D721Med (cell line): ENCODE results near the gene LETM1.
"Not testable (repeated sequence)": the region's sequence is repeated elsewhere in the genome, so short reads cannot be mapped to it uniquely, and the experiment has no call there.

Experiments used
- DNase-seq: peaks from one replicate; pipeline ENCODE4 v3.0.0; 2011; ENCODE audit warnings: low spot score; ENCODE audit not compliant: insufficient read length
- FAIRE-seq: peaks from 2 replicates; lab custom pipeline; 2011; peaks lifted over from hg19 to GRCh38; lab: Jason Lieb, UNC
- CTCF ChIP-seq: IDR thresholded peaks from 2 replicates; pipeline ENCODE4 v1.5.1; 2012; ENCODE audit warnings: mild to moderate bottlenecking, control low read depth; ENCODE audit not compliant: insufficient read depth; ENCODE audit errors: missing control alignments

The LETM1 gene

GRCh38 chr4:1852904-1853623 lies 2.9 kb downstream of the LETM1 start:
- no peak for TF ChIP-seq CTCF
- no peak for FAIRE-seq
- DNase-seq = no peak

GRCh38 chr4:1851575-1852410 lies 4.2 kb downstream of the LETM1 start:
- no peak for FAIRE-seq
- no peak for DNase-seq
- TF ChIP-seq CTCF = no peak

- FAIRE-seq = no peak
These were observed 4.8 kb downstream of the LETM1 start for GRCh38 chr4:1851160-1851559.

GRCh38 chr4:1850276-1850675 lies 5.7 kb downstream of the LETM1 start:
- no peak for TF ChIP-seq CTCF
- DNase-seq (no peak), FAIRE-seq (no peak)

More at GRCh38 chr4:1851160-1851559, 4.8 kb downstream of the LETM1 start:
- no peak for TF ChIP-seq CTCF
- DNase-seq = no peak

- no peak for FAIRE-seq
- no peak for TF ChIP-seq CTCF
- no peak for DNase-seq
These were observed 9.4 kb downstream of the LETM1 start for GRCh38 chr4:1846580-1846979.

- not testable (repeated sequence) for FAIRE-seq, DNase-seq
These were observed 11.3 kb downstream of the LETM1 start for GRCh38 chr4:1844618-1845017.

- no peak for FAIRE-seq
- TF ChIP-seq CTCF = no peak
- DNase-seq = no peak
These were observed 12.1 kb downstream of the LETM1 start for GRCh38 chr4:1843852-1844251.
